Skeletal muscle satellite cell (primary cell): ENCODE measurements around the gene KLHL10.
"Not testable (repeated sequence)": the region's sequence is repeated elsewhere in the genome, so short reads cannot be mapped to it uniquely, and the experiment has no call there.

ENCODE experiments used
- H3K27me3 ChIP-seq: 2 replicates; pipeline ENCODE4 v1.7.0; 2013; ENCODE audit warnings: low read length; ENCODE audit not compliant: control insufficient read depth, insufficient read depth
- H3K36me3 ChIP-seq: 2 replicates; pipeline ENCODE4 v1.7.0; 2013; ENCODE audit warnings: mild to moderate bottlenecking, control low read depth, low read length; ENCODE audit not compliant: insufficient read depth
- H3K4me1 ChIP-seq: 2 replicates; pipeline ENCODE4 v1.7.0; 2013; ENCODE audit warnings: low read length; ENCODE audit not compliant: control insufficient read depth, insufficient read depth
- H3K4me2 ChIP-seq: 2 replicates; pipeline ENCODE4 v1.7.0; 2013; ENCODE audit warnings: mild to moderate bottlenecking, low read length
- H3K4me3 ChIP-seq: 2 replicates; pipeline ENCODE4 v1.7.0; 2013; ENCODE audit warnings: low read length
- H3K9ac ChIP-seq: 2 replicates; pipeline ENCODE4 v1.7.0; 2013; ENCODE audit warnings: mild to moderate bottlenecking, low read depth, low read length, moderate library complexity
- H3K9me3 ChIP-seq: replicated peaks from 2 replicates; pipeline ENCODE4 v1.7.0; 2013; ENCODE audit warnings: mild to moderate bottlenecking, control low read depth, low read length

The KLHL10 gene

GRCh38 chr17:41836550-41837196, 952 bp upstream of the KLHL10 start:
- no peaks in the 10 kb centered on the region for H3K27me3 ChIP-seq
- H3K4me1 ChIP-seq, result peaks cover 15% of the 10 kb centered on the region
- H3K4me2 ChIP-seq, result peak overlapping the region; percentile 95
- peak overlapping the region; percentile 87 for H3K9ac ChIP-seq
- H3K36me3 ChIP-seq, result peaks cover 9% of the 10 kb centered on the region
- peak overlapping the region; percentile 89 for H3K4me3 ChIP-seq
- no peaks in the 10 kb centered on the region for H3K9me3 ChIP-seq

DNA sequence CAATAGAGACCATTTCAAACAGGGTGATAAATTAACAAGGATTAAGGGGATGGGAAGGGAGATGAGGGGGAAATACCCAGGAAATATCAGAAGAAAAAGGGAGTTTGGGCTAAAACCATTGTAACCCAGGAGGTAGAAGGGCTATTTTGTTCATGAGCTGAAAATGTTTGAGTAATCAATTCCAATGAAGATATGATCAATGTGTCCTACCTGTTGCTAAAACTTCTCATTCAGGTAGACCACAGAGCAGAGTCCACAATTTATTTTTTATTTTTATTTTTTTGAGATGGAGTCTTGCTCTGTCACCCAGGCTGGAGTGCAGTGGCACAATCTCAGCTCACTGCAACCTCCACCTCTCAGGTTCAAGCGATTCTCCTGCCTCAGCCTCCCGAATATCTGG, 1.8 kb downstream of the KLHL10 start:
- H3K4me1 ChIP-seq, result peaks cover 15% of the 10 kb centered on the region
- H3K9ac ChIP-seq, H3K27me3 ChIP-seq, H3K4me3 ChIP-seq, H3K9me3 ChIP-seq, H3K4me2 ChIP-seq, H3K36me3 ChIP-seq: not testable (repeated sequence)

- H3K9me3 ChIP-seq, H3K4me1 ChIP-seq, H3K4me3 ChIP-seq, H3K9ac ChIP-seq, H3K4me2 ChIP-seq, H3K36me3 ChIP-seq, H3K27me3 ChIP-seq: not testable (repeated sequence)
These were observed 3.2 kb downstream of the KLHL10 start for GRCh38 chr17:41840781-41841180.

DNA sequence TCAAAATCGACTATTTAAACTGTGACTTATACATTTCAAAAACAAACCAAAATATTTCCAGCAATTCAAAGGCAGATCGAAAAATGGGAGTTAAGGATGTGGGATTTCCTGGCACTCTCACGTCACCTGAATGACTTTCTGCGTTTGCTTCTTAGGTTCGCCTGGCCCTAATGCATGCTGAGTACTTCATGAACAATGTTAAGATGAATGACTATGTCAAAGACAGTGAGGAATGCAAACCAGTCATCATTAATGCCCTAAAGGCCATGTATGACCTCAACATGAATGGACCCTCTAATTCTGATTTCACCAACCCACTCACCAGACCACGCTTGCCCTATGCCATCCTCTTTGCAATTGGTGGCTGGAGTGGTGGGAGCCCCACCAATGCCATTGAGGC, 7.3 kb downstream of the KLHL10 start:
- no peak overlapping the region for H3K9ac ChIP-seq
- H3K4me1 ChIP-seq, result peaks cover 10% of the 10 kb centered on the region
- no peak overlapping the region for H3K4me2 ChIP-seq
- peaks cover 5% of the 10 kb centered on the region for H3K36me3 ChIP-seq
- H3K4me3 ChIP-seq, result no peak overlapping the region
- no peaks in the 10 kb centered on the region for H3K27me3 ChIP-seq
- no peaks in the 10 kb centered on the region for H3K9me3 ChIP-seq

DNA sequence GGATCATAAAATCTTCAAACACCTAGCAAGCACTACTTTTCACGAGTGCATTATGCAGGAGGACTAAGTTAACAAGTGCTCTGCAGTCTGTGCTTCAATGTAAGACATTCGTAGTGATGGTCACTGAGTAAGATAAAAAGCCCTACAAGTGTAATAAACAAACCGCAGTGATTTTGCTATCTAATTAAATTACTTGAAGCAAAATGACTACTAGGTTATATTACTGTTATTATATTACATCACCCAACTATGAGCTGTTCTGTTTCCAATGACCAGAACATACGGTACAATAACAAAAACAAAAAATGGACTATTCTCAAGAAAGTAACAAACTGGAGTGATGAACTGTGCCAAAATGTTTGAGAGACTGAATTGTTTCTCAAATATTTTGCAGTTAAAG, 11.2 kb downstream of the KLHL10 start:
- no peak overlapping the region for H3K4me3 ChIP-seq
- peaks cover 7% of the 10 kb centered on the region for H3K36me3 ChIP-seq
- H3K4me1 ChIP-seq, result peaks cover 17% of the 10 kb centered on the region
- no peaks in the 10 kb centered on the region for H3K27me3 ChIP-seq
- H3K9me3 ChIP-seq, result no peaks in the 10 kb centered on the region
- H3K9ac ChIP-seq, result no peak overlapping the region
- H3K4me2 ChIP-seq, result peak overlapping the region; percentile 23

GRCh38 chr17:41849251-41849990, 11.8 kb downstream of the KLHL10 start:
- Histone ChIP-seq H3K36me3 (peaks cover 13% of the 10 kb centered on the region), H3K4me3 (no peak overlapping the region), H3K9ac (no peak overlapping the region), H3K4me1 (peaks cover 17% of the 10 kb centered on the region), H3K27me3 (no peaks in the 10 kb centered on the region), H3K4me2 (peak overlapping the region; percentile 23), H3K9me3 (no peaks in the 10 kb centered on the region)

DNA sequence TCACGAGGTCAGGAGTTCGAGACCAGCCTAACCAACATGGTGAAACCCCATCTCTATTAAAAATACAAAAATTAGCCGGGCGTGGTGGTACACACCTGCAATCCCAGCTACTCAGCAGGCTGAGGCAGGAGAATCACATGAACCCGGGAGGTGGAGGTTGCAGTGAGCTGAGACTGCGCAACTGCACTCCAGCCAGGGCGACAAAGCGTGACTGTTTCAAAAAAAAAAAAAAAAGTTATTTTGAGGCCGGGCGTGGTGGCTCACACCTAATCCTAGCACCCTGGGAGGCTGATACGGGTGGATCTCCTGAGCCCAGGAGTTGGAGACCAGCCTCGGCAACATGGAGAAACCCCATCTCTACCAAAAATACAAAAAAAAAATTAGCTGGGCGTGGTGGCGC, 13.8 kb downstream of the KLHL10 start:
- Histone ChIP-seq H3K36me3 (peaks cover 21% of the 10 kb centered on the region), H3K4me1 (peaks cover 17% of the 10 kb centered on the region)
- not testable (repeated sequence) for H3K4me3 ChIP-seq, H3K9ac ChIP-seq, H3K9me3 ChIP-seq, H3K4me2 ChIP-seq, H3K27me3 ChIP-seq

DNA sequence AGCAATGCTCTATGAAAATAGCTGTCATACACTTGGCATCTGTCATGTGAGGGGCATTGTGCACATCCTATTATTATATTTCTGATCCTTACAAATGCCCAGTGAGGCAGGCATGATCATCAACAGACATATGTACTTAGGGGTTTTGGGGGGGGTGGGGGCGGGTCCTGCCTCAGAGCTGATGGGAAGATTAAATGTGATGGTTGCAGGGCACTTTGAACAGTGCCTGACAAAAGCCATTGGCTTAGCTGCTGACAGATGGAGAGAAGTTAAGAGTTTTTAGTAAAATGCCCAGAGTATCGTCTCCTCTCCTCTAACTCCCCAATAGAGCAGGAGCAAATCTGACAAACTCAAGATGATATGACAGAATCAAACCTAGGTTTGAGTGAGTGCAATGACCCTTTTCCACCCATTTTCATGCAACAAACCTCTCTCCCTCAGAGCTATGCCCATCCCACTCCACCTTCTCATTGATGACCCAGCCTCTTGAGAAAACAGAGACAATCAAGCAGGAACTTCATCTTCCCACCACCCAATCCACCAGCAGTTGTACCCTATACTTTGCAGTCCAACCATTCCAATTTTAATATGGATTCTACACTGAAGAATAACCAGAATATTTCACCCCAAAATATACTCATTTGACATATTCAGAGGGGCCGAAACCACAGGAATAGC, 22.8 kb downstream of the KLHL10 start:
- no peak overlapping the region for H3K9ac ChIP-seq
- H3K27me3 ChIP-seq, result no peaks in the 10 kb centered on the region
- peaks cover 13% of the 10 kb centered on the region for H3K4me1 ChIP-seq
- no peak overlapping the region for H3K4me2 ChIP-seq
- H3K4me3 ChIP-seq, result no peak overlapping the region
- H3K36me3 ChIP-seq, result no peaks in the 10 kb centered on the region
- no peaks in the 10 kb centered on the region for H3K9me3 ChIP-seq

DNA sequence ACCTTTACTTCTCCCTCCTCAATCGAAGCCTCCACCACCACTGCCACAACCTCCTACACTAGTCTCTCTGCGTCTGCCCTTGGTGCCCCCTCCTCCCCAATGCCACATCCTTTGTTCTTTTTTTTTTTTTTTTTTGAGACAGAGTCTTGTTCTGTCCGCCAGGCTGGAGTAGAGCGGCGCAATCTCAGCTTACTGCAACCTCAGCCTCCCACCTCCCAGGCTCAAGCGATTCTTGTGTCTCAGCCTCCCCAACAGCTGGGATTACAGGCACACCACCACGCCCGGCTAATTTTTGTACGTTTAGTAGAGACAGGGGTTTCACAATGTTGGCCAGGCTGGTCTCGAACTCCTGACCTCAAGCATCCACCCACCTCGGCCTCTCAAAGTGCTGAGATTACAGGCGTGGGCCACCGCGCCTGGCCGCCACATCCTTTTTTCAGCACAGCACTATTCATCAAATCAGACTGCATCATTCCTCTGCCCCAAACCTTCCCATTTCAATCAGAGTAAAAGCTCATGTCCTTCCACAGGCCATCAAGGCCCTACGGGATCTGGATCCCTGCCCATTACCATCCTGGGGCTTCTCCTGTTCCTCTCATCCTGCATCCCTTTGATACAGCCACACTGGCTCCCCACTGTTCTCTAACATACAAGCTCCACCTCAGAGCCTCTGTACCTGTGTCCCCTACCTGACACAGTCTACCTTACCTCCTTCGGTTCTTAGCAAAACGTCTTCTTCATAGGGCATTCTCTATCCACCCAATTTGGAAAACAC, 25.6 kb downstream of the KLHL10 start:
- Histone ChIP-seq H3K4me2 (peak overlapping the region; percentile 71), H3K36me3 (peaks cover 15% of the 10 kb centered on the region), H3K9me3 (no peaks in the 10 kb centered on the region), H3K9ac (peak overlapping the region; percentile 95), H3K27me3 (no peaks in the 10 kb centered on the region), H3K4me3 (peak overlapping the region; percentile 91), H3K4me1 (peaks cover 16% of the 10 kb centered on the region)

- peak overlapping the region; percentile 71 for H3K4me2 ChIP-seq
- H3K36me3 ChIP-seq, result peaks cover 25% of the 10 kb centered on the region
- H3K9me3 ChIP-seq, result no peaks in the 10 kb centered on the region
- H3K27me3 ChIP-seq, result no peaks in the 10 kb centered on the region
- peaks cover 16% of the 10 kb centered on the region for H3K4me1 ChIP-seq
- peak overlapping the region; percentile 95 for H3K9ac ChIP-seq
- H3K4me3 ChIP-seq, result peak overlapping the region; percentile 91
These were observed 26.8 kb downstream of the KLHL10 start for GRCh38 chr17:41864498-41864835.

DNA sequence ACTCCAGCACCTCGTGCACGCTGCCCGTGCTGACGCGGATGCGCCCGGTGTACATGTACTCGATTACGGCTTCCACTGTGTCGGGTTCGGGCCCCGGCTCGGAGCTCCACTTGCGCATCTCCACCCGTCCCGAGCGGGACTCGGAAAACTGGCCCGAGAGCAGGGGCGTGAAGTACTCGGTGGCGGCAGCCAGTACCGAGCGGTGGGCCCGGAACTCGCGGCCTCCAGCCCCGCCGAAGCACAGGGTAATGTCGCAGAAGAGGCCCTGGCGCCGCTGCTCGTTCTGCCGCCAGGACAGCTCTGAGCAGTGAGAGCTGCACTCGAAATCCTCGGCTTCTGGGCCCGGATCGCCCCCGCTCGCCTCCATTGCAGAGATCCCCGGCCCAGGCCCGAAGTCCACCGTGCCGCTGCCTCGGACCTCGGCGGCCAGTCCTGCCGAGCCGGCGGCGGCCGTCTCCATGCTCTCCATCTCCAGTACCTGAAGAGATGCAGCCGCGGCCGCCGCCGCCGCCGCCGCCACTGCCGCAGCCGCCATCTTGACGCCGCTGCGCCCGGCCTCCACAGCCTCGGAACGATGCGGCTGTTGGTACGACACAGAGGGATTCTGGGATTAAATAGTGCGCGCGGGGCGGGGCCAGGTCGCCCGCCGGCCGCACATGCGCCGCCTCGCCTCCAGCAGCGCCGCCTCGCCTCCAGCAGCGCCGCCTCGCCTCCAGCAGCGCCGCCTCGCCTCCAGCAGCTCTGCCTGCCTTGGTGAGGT, 27.4 kb downstream of the KLHL10 start, which contains the start of gene KLHL11:
Gene KLHL11 (minus strand): TSS at position 588 of the 760 bp plus-strand sequence. CDS start 53 bp downstream, at position 535.
- Histone ChIP-seq H3K4me1 (peaks cover 16% of the 10 kb centered on the region), H3K4me2 (peak within 1 kb of the TSS; percentile 71), H3K9me3 (no peaks in the 10 kb centered on the region), H3K4me3 (peak within 1 kb of the TSS; percentile 91), H3K36me3 (peaks cover 31% of the 10 kb centered on the region), H3K27me3 (no peaks in the 10 kb centered on the region), H3K9ac (peak within 1 kb of the TSS; percentile 95)
